AG04450 (cell line): ENCODE data around the gene UGT1A3. TPM values are rescaled to one million over a fixed set of nuclear protein-coding genes. Genes with fewer than 3 reads are reported as not detected.
A peak's percentile ranks its signal among the peaks of the same experiment; 100 is the strongest.
"Not testable (repeated sequence)": the region's sequence is repeated elsewhere in the genome, so short reads cannot be mapped to it uniquely, and the experiment has no call there.

Experiments
- CTCF ChIA-PET: fragments of 300-600, 350-600 bp; formaldehyde crosslinking; extraction: SDS; loops from one replicate; lab custom pipeline; 2022; ENCODE audit warnings: antibody characterized with exemption, inconsistent platforms; lab: Charles Lee
- POLR2A ChIA-PET: fragments of 350-600 bp; formaldehyde crosslinking; extraction: SDS; loops from one replicate; lab custom pipeline; 2021; ENCODE audit warnings: antibody characterized with exemption, inconsistent platforms; lab: Yijun Ruan, JAX
- DNase-seq: peaks from one replicate; pipeline ENCODE4 v3.0.0-alpha.2; 2011; ENCODE audit warnings: low read depth, low spot score
- H3K27ac ChIP-seq: one replicate; pipeline ENCODE4 v1.5.1; 2012; ENCODE audit warnings: low read depth, low read length, control low read depth
- H3K27me3 ChIP-seq: one replicate; pipeline ENCODE4 v1.6.0; 2012; ENCODE audit warnings: low read length; ENCODE audit not compliant: control insufficient read depth, insufficient read depth
- H3K4me3 ChIP-seq: 2 replicates; pipeline ENCODE4 v1.5.1; 2011; ENCODE audit warnings: mild to moderate bottlenecking, low read depth, low read length, control low read depth
- H3K9me3 ChIP-seq: 2 replicates; pipeline ENCODE4 v1.5.1; 2012; ENCODE audit warnings: low read length; ENCODE audit not compliant: control insufficient read depth, insufficient read depth
- CTCF ChIP-seq: IDR thresholded peaks from 2 replicates; pipeline ENCODE4 v1.5.1; 2011; ENCODE audit warnings: low read depth, low read length, control low read depth, inconsistent platforms
- polyA plus RNA-seq: library from polyadenylated mRNA; depleted of rRNA; stranded (reverse); fragments of >200 nt; gene quantifications from 2 replicates; pipeline ENCODE4 v1.2.3, GENCODE V29; 2011

UGT1A3 gene
- polyA plus RNA-seq, 1 experiment = not detected

GRCh38 chr2:233700028-233700635, 28.7 kb upstream of the UGT1A3 start:
- H3K4me3 ChIP-seq = no peak overlapping the region
- TF ChIP-seq CTCF = no peak
- peak overlapping the region; percentile 83 for H3K27ac ChIP-seq
- ChIA-PET CTCF (interaction anchor here (1.6 kb wide), 1 partner anchor 11 kb away, joined by 8 read pairs; no protein-coding TSS in a partner anchor), POLR2A (no interaction called here)
- 0 out of 2 replicates have a peak, but pooled peaks cover 3% of the 10 kb centered on the region for H3K9me3 ChIP-seq
- no peaks in the 10 kb centered on the region for H3K27me3 ChIP-seq
- DNase-seq = peak; percentile 16

- DNase-seq, H3K27me3 ChIP-seq, H3K27ac ChIP-seq, POLR2A ChIA-PET, H3K9me3 ChIP-seq, H3K4me3 ChIP-seq: not testable (repeated sequence)
- CTCF ChIA-PET = interaction anchor here (1.6 kb wide), 1 partner anchor 10 kb away, joined by 8 read pairs; no protein-coding TSS in a partner anchor
Observed at GRCh38 chr2:233700842-233701241, 28.0 kb upstream of the UGT1A3 start.

DNA sequence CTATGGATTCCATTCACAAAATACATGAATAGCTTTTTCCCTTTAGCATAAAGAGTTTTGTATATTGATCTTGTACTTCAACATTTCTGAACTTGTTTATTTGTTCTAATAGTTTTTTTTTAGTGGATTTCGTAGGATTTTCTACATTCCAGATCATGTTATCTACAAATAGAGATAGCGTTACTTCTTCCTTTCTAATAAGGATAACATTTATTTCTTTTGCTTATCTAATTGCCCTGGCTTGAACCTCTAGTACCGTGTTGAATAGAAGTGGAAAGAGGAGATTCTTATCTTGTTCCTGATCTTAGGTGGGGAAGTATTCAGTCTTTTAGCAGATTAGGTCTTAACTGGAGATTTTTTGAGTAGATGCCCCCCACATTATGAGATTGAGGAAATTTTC, 26.6 kb upstream of the UGT1A3 start:
- ChIA-PET POLR2A (no interaction called here), CTCF (interaction anchor here (0.6 kb wide), 1 partner anchor 297 kb away, joined by 3 read pairs; no protein-coding TSS in a partner anchor)
- H3K27me3 ChIP-seq = no peaks in the 10 kb centered on the region
- no peak for DNase-seq
- no peak overlapping the region for H3K4me3 ChIP-seq
- H3K27ac ChIP-seq = no peak overlapping the region
- H3K9me3 ChIP-seq = 0 out of 2 replicates have a peak, but pooled peaks cover 3% of the 10 kb centered on the region
- TF ChIP-seq CTCF = no peak

DNA sequence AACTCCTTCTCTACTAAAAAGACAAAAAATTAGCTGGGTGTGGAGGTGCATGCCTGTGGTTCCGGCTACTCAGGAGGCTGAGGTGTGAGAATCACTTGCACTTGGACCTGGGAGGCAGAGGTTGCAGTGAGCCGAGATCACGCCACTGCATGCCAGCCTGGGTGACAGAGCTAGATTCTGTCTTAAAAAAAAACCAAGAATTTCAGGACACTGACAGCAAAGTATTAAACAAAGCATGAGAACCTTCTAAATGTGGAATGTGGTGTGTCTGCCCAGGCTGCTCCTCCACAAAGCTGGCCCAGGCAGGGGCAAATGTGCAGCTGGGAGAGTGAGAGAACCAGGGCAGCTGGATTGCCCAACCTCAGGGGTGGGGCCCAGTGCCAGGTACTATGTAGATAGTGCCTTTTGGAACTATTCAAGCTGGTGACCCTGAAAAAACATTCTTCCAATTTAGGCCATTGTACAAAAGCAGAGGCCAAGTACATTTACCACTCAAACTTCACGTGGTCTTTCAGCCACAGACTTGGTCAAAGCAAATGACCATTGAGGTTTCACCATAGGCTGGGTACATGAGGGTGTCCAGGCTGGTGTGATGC, 22.8 kb upstream of the UGT1A3 start:
- Histone ChIP-seq H3K4me3 (no peak overlapping the region), H3K27me3 (no peaks in the 10 kb centered on the region), H3K9me3 (0 out of 2 replicates have a peak, but pooled peaks cover 3% of the 10 kb centered on the region), H3K27ac (no peak overlapping the region)
- TF ChIP-seq CTCF = no peak
- DNase-seq = no peak
- POLR2A ChIA-PET = no interaction called here
- CTCF ChIA-PET = no interaction called here

DNA sequence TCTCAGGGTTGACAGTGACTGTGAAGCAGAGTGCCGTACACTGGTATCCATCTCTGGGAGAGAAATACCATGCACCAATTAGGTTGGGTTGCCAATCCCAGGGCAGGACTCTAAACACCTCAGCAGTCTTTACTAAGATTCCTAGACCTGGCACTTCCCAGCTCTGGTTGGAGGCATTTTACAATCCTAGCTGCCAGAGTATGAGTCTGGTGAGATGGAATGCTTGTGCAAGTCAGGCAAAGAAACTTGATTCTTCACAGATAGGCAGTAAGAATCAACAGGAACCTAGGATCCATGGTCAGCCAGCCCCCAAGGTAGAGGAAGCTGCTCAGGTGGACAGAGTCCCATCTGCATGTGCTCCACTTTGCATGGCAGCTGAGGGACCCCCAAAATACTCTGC, 22.1 kb upstream of the UGT1A3 start:
- ChIA-PET POLR2A (no interaction called here), CTCF (interaction anchor here (0.7 kb wide), 2 partner anchors 16 to 271 kb away, joined by 3 to 4 read pairs; no protein-coding TSS in a partner anchor)
- Histone ChIP-seq H3K4me3 (no peak overlapping the region), H3K9me3 (0 out of 2 replicates have a peak, but pooled peaks cover 3% of the 10 kb centered on the region), H3K27me3 (no peaks in the 10 kb centered on the region), H3K27ac (peak overlapping the region; percentile 3)
- no peak for DNase-seq
- TF ChIP-seq CTCF = no peak
